Hematopoietic multipotent progenitor cell (in vitro differentiated cells): Measurements from ENCODE around the gene OBSL1. TPM values are rescaled to one million over a fixed set of nuclear protein-coding genes. Genes with fewer than 3 reads are reported as not detected.

ENCODE experiments used
- DNase-seq, 3 donors: peaks; one replicate each; pipeline ENCODE4 v3.0.0-alpha.2; 2011 to 2015; ENCODE audit warnings: low read depth in 2 of 3, low spot score in 2 of 3
- total RNA-seq: library from RNA; depleted of rRNA; stranded (reverse); fragments of >200 nt; gene quantifications from one replicate; pipeline ENCODE4 v1.2.3, GENCODE V29; 2012

The OBSL1 gene
- total RNA-seq, 1 donor, result 114 TPM

DNA sequence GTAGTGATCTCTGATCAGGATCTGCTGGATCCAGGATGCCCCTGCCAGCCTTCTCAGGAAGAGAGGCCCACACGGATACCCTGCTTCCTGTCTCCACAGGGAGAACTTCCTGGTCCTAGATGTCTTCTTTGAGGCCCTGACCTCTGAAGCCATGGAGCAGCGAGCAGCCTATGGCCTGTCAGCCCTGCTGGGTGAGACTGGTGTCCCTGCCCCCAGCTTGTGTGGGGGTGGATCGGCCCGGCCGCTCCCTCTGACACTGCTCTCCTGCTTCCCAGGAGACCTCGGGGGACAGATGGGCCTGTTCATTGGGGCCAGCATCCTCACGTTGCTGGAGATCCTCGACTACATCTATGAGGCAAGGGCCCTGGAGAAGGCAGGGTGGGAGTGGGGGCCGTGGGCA, 34.4 kb downstream of the OBSL1 start:
- no peak for DNase-seq

GRCh38 chr2:219536425-219536824, 34.9 kb downstream of the OBSL1 start:
- DNase-seq, result no peak

DNA sequence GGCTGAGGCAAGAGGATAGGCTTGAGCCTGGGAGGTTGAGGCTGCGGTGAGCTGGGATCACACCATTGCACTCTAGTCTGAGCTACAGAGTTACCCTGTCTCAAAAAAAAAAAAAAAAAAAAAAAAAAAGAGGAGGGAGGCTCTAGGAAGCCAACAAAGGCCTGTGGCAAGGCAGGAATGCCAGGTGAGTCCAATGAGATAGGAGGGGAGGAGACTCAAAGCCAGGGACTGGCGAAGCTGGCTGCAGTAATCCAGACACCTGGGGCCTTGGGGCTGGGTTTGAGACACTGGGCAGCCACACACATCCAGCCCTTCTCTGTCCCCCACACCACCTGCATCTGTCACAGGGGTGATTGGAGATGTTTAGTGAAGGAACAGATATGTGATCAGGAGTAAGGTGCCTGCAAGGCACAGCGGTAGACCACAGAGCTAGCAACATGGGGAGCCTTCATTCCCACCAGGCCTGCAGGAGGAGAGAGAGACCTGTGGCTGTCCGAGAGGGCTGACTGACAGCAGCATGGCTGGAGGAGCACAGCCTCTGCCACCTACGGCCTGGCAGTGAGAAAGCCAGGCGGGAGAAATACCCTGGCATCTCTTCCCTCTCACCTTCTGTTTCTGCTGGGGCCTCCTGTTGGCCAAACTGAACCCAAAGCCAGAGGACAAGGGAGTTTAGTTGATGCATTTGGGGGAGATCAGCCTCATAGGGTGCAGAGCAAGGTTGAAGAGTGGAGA, 37.2 kb downstream of the OBSL1 start:
- no peak for DNase-seq

GRCh38 chr2:219532378-219532649, 39.0 kb downstream of the OBSL1 start:
- DNase-seq, result no peak

DNA sequence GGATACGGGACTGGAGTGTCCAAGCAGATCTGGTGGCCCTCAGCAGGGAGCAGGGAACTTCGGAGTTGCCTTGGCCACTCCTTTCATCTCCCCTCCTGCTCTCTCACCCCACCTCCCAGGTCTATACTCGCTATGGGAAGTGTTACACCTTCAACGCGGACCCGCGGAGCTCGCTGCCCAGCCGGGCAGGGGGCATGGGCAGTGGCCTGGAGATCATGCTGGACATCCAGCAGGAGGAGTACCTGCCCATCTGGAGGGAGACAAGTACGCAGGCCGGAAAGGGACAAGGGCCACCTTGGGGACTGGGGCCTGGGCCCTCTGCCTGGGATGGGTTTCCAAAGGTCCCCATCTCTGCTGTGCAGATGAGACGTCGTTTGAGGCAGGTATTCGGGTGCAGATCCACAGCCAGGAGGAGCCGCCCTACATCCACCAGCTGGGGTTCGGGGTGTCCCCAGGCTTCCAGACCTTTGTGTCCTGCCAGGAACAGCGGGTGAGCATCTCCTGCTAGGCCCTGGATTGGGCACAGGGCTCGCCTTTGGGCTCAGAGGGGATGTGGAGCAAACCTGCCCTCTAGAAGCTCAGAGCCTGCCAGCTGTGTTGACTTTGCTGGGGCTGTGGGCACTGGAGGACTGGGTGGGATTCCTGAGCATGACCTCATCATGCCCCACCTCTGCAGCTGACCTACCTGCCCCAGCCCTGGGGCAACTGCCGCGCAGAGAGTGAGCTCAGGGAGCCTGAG, 39.5 kb downstream of the OBSL1 start:
- DNase-seq, result no peak

DNA sequence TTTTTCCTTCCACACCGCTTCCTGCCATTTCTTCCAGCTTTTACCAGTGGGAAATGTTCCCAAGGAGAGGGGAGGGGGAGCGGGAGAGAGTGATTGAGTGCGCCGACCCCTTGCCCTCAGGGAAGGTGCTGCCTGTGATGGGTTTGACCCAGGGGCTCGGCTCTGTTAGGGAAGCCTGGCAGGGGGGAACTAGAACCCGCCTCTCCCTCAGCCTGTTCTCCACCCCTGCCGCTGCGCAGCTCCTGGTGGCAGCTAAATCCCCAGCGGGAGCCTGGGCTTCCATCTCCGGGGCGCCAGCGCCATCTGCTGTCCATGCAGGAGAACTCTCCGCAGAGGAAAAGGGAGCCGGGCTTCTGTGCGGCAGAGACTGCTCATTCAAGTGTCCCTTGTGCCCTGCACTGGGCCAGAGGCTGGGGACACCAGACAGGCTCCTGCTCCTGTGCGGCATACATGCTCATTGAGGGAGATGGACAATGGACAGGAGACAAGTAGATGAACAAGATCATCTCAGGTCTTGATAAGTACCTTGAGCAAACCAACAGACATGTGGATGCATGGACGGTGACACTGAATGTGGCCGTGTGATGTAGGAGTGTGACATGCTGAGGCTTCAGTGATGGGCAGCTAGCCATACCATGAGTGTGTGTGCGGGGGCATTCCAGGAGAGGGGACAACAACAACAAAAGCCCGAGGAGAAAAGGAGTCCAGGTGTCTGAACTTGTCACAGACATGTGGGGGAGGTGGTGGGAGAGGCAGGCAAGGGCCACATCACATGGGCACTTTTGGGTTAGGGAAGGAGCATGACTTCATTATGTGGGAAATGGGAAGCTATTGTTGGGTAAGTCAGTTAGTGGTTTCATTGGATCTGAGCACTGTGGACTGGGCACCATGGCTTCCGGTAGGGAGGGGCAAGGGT, 41.0 kb downstream of the OBSL1 start:
- DNase-seq, result peak; percentile 76 to 89 (median 83)

DNA sequence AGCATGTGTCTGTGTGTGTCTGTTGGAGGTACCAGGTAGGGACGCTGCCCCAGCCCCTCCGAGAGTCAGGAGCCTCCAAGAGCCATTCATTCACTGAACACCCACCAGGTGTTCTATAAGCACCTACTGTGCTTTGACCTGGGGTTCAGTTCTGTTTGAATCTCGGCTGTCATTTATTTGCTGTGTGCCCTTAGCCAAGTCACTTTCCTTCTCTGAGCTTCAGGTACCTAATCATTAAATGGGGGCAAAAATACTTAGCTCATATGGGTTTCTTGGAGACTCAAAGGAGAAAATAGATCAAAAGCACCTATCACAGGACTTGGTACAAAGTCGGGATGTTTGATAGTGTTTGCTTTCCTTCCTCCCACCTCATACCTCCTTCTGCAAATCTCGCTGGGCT, 43.9 kb downstream of the OBSL1 start:
- no peak for DNase-seq

DNA sequence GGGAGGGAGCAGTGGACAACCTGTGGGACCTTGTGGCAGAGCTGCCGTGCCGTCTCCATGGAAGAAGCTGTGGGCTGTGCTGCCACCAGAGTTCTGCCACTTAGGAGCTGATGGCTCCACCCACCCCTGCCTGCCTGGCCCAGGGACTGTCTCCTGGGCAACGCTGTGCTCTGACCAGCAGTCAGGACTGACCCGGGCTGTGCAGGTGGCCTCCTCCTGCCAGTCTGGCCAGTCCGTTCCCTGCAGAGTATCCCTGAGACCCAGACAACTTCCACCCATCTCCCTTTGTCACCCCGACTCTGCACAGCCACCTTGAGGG, 44.3 kb downstream of the OBSL1 start:
- no peak for DNase-seq

GRCh38 chr2:219526320-219527075, 44.8 kb downstream of the OBSL1 start:
- no peak for DNase-seq

DNA sequence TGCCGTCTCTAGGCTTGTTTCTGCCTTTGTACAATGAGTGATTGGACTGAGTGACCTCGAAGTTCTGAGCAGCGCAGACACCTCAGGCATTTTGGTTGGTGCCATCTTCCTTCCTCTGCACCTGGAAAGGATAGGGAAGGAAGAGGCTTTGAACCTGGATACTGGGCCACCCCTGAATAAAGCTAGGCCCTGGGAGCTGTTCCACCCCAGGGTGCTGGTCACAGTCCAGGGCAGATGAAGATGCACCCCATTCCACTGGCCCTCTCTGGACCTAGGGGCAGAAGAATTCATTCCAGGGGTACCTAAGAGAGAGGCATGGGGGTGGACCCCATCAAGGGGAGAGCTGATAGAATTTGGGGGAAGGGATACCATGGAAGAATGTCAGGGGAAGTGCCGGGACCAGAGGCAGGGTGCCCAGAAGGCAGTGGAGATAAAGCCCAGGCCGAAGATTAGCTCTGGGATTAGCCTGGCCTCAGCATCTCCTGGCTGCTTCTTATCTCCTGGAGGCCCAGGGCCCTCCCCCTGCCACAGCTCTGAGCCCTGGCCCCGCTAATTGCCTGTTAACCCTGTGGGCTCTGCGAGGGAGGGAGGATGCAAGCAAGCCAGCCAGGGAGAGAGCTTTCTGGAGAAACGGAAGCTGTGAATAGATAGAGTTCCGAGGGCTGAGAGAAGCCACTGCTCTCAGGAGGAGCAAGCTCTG, 45.7 kb downstream of the OBSL1 start:
- DNase-seq, result no peak

- DNase-seq, result no peak
Observed at GRCh38 chr2:219524817-219525216, 46.5 kb downstream of the OBSL1 start.

- DNase-seq, result peak in 1 of 3 donors; percentile 69
Observed at GRCh38 chr2:219523031-219523671, 48.2 kb downstream of the OBSL1 start.

- no peak for DNase-seq
Observed at GRCh38 chr2:219522111-219523030, 49.0 kb downstream of the OBSL1 start.

- peak in 2 of 3 donors; percentile 56 to 66 for DNase-seq
Observed at GRCh38 chr2:219521066-219521880, 50.1 kb downstream of the OBSL1 start.

- no peak for DNase-seq
Observed at GRCh38 chr2:219520079-219520478, 51.3 kb downstream of the OBSL1 start.

- DNase-seq, result no peak
Observed at GRCh38 chr2:219519526-219519916, 51.8 kb downstream of the OBSL1 start.

- DNase-seq, result no peak
Observed at GRCh38 chr2:219517954-219518778, 53.2 kb downstream of the OBSL1 start.
